Neural cell (in vitro differentiated cells): Measurements from ENCODE around the gene SLC32A1. TPM values are rescaled to one million over a fixed set of nuclear protein-coding genes. Genes with fewer than 3 reads are reported as not detected.

Experiments
- H2AFZ ChIP-seq: fragments of 200-600, 300-800 bp; sonication (generic), shearing (Covaris generic); 2 replicates; pipeline ENCODE4 v1.6.0; 2014; ENCODE audit warnings: low read depth, mild to moderate bottlenecking, antibody characterized with exemption, low read length, moderate library complexity
- H3F3A ChIP-seq: fragments of 200-600 bp; shearing (Covaris generic); 2 replicates; pipeline ENCODE4 v1.6.1; 2016; ENCODE audit warnings: mild to moderate bottlenecking, moderate library complexity, mixed read lengths, antibody characterized with exemption, low read length; ENCODE audit not compliant: insufficient read depth, poor library complexity, severe bottlenecking
- H3K27ac ChIP-seq: fragments of 200-600, 300-800 bp; sonication (generic), shearing (Covaris generic); 2 replicates; pipeline ENCODE4 v1.5.1; 2014; ENCODE audit warnings: mild to moderate bottlenecking, low read length, moderate library complexity
- H3K27me3 ChIP-seq: fragments of 300-800, 200-600 bp; sonication (generic), shearing (Covaris generic); 2 replicates; pipeline ENCODE4 v1.6.0; 2014; ENCODE audit warnings: mild to moderate bottlenecking, low read depth, low read length, moderate library complexity; ENCODE audit not compliant: insufficient read depth
- H3K36me3 ChIP-seq: fragments of 300-800, 200-600 bp; sonication (generic), shearing (Covaris generic); 2 replicates; pipeline ENCODE4 v1.5.1; 2014; ENCODE audit warnings: mild to moderate bottlenecking, antibody characterized with exemption, low read length, moderate library complexity; ENCODE audit not compliant: insufficient read depth
- H3K4me2 ChIP-seq: fragments of 300-800, 200-600 bp; sonication (generic), shearing (Covaris generic); 2 replicates; pipeline ENCODE4 v1.6.0; 2014; ENCODE audit warnings: mild to moderate bottlenecking, low read length
- H3K4me3 ChIP-seq: fragments of 300-800, 200-600 bp; sonication (generic), shearing (Covaris generic); 2 replicates; pipeline ENCODE4 v1.5.1; 2014; ENCODE audit warnings: mild to moderate bottlenecking, low read length, moderate library complexity
- H3K79me2 ChIP-seq: fragments of 200-600 bp; shearing (Covaris generic); replicated peaks from 2 replicates; pipeline ENCODE4 v1.6.0; 2014; ENCODE audit warnings: mild to moderate bottlenecking, low read length, moderate library complexity; ENCODE audit not compliant: insufficient read depth
- H3K9ac ChIP-seq: fragments of 300-800, 200-600 bp; sonication (generic), shearing (Covaris generic); 2 replicates; pipeline ENCODE4 v1.6.1; 2016; ENCODE audit warnings: mild to moderate bottlenecking, low read length, mixed read lengths
- H3K9me2 ChIP-seq: fragments of 200-600 bp; shearing (Covaris generic); 2 replicates; pipeline ENCODE4 v1.6.1; 2016; ENCODE audit warnings: mild to moderate bottlenecking, low read length, mixed read lengths; ENCODE audit not compliant: insufficient read depth
- H3K9me3 ChIP-seq: fragments of 200-600, 300-800 bp; sonication (generic), shearing (Covaris generic); 2 replicates; pipeline ENCODE4 v1.6.1; 2016; ENCODE audit warnings: mild to moderate bottlenecking, mixed run types, low read length, moderate library complexity, mixed read lengths
- H4K20me1 ChIP-seq: fragments of 200-600 bp; shearing (Covaris generic); 2 replicates; pipeline ENCODE4 v1.6.1; 2016; ENCODE audit warnings: mild to moderate bottlenecking, mixed run types; ENCODE audit not compliant: insufficient read depth
- CTCF ChIP-seq: fragments of 450-650 bp; IDR thresholded peaks from 2 replicates; pipeline ENCODE4 v1.5.1; 2014; ENCODE audit warnings: antibody characterized with exemption, mild to moderate bottlenecking, moderate library complexity; ENCODE audit not compliant: poor library complexity, severe bottlenecking
- EP300 ChIP-seq: fragments of 450-650 bp; conservative IDR thresholded peaks from 2 replicates; pipeline ENCODE4 v1.6.1; 2014; ENCODE audit warnings: antibody characterized with exemption, mild to moderate bottlenecking, moderate library complexity; ENCODE audit not compliant: poor library complexity, severe bottlenecking
- EZH2 ChIP-seq: fragments of 200-600, 300-800 bp; shearing (Covaris generic), sonication (generic); IDR thresholded peaks from 2 replicates; pipeline ENCODE4 v1.6.1; 2014; ENCODE audit warnings: antibody characterized with exemption, low read length, borderline replicate concordance, mild to moderate bottlenecking; ENCODE audit not compliant: insufficient read depth, poor library complexity, severe bottlenecking
- MXI1 ChIP-seq: fragments of 450-650 bp; conservative IDR thresholded peaks from 2 replicates; pipeline ENCODE4 v1.6.1; 2014; ENCODE audit warnings: antibody characterized with exemption, mild to moderate bottlenecking; ENCODE audit not compliant: poor library complexity, severe bottlenecking
- POLR2AphosphoS5 ChIP-seq: IDR thresholded peaks from 2 replicates; pipeline ENCODE4 v1.6.1; 2012
- RAD21 ChIP-seq: fragments of 450-650 bp; conservative IDR thresholded peaks from 2 replicates; pipeline ENCODE4 v1.6.1; 2014; ENCODE audit warnings: antibody characterized with exemption, mild to moderate bottlenecking, moderate library complexity
- SMC3 ChIP-seq: fragments of 450-650 bp; conservative IDR thresholded peaks from 2 replicates; pipeline ENCODE4 v1.6.1; 2014; ENCODE audit warnings: antibody characterized with exemption, mild to moderate bottlenecking, moderate library complexity; ENCODE audit not compliant: poor library complexity
- TAF1 ChIP-seq: IDR thresholded peaks from 2 replicates; pipeline ENCODE4 v1.6.1; 2012; ENCODE audit warnings: low read depth
- polyA plus RNA-seq: library from polyadenylated mRNA; depleted of rRNA; stranded (reverse); fragments of >200 nt; gene quantifications from 2 replicates; pipeline ENCODE4 v1.2.3, GENCODE V29; 2014
- TF ChIP-seq, protein P1 (sequence below): IDR thresholded peaks from 2 replicates; pipeline ENCODE4 v1.6.1; 2012; ENCODE audit warnings: borderline replicate concordance

The SLC32A1 gene
- polyA plus RNA-seq, 1 donor from 2014 or later: 36.2 TPM

DNA sequence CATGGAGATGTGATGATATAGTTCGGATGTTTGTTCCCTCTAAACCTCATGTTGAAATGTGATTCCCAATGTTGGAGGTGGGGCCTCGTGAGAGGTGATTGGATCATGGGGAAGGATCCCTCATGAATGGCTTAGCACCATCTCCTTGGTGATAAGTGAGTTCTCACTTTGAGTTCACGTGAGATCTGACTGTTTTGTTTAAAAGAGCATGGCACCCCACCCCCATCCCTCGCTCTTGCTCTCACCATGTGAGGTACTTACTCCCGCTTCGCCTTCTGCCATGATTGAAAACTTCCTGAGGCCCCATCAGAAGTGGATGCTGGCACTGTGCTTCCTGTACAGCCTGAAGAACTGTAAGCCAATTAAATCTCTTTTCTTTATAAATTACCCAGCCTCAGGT lies 10.9 kb downstream of the SLC32A1 start:
- H3K36me3 ChIP-seq: no peaks in the 10 kb centered on the region
- H4K20me1 ChIP-seq: no peaks in the 10 kb centered on the region
- no peak overlapping the region for H3K27ac ChIP-seq
- H3K79me2 ChIP-seq: peaks cover 24% of the 10 kb centered on the region
- no peaks in the 10 kb centered on the region for H3F3A ChIP-seq
- no peak overlapping the region for H3K4me2 ChIP-seq
- peaks cover 33% of the 10 kb centered on the region for H3K27me3 ChIP-seq
- no peak overlapping the region for H3K9ac ChIP-seq
- no peak for TF ChIP-seq SMC3
- TF ChIP-seq EP300: no peak
- no peak for TF ChIP-seq RAD21
- TF ChIP-seq, protein P1, sequence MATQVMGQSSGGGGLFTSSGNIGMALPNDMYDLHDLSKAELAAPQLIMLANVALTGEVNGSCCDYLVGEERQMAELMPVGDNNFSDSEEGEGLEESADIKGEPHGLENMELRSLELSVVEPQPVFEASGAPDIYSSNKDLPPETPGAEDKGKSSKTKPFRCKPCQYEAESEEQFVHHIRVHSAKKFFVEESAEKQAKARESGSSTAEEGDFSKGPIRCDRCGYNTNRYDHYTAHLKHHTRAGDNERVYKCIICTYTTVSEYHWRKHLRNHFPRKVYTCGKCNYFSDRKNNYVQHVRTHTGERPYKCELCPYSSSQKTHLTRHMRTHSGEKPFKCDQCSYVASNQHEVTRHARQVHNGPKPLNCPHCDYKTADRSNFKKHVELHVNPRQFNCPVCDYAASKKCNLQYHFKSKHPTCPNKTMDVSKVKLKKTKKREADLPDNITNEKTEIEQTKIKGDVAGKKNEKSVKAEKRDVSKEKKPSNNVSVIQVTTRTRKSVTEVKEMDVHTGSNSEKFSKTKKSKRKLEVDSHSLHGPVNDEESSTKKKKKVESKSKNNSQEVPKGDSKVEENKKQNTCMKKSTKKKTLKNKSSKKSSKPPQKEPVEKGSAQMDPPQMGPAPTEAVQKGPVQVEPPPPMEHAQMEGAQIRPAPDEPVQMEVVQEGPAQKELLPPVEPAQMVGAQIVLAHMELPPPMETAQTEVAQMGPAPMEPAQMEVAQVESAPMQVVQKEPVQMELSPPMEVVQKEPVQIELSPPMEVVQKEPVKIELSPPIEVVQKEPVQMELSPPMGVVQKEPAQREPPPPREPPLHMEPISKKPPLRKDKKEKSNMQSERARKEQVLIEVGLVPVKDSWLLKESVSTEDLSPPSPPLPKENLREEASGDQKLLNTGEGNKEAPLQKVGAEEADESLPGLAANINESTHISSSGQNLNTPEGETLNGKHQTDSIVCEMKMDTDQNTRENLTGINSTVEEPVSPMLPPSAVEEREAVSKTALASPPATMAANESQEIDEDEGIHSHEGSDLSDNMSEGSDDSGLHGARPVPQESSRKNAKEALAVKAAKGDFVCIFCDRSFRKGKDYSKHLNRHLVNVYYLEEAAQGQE: no peak
- TF ChIP-seq MXI1: no peak
- no peak for TF ChIP-seq CTCF
- TF ChIP-seq POLR2AphosphoS5: no peak
- TF ChIP-seq TAF1: no peak
- TF ChIP-seq EZH2: no peak
- H3K9me3 ChIP-seq: no peaks in the 10 kb centered on the region
- no peak overlapping the region for H2AFZ ChIP-seq
- no peak overlapping the region for H3K4me3 ChIP-seq
- H3K9me2 ChIP-seq: no peaks in the 10 kb centered on the region

DNA sequence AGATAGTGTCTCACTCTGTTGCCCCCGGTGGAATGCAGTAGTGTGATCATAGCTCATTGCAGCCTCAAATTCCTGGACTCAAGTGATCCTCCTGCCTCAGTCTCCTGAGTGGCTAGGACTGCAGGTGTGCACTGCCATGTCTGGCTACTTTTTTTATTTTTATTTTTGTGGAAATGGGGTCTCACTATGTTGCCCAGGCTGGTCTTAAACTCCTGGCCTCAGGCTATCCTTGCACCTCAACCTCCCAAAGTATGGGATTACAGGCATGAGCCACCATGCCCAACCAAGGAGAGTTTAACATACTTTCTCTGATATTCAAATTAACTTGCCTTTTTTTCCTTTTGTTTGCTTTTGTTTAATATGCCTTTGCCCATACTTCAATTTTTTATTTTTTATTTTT lies 13.6 kb downstream of the SLC32A1 start:
- Histone ChIP-seq H3K4me3 (no peak overlapping the region), H3K79me2 (peaks cover 7% of the 10 kb centered on the region), H3F3A (no peaks in the 10 kb centered on the region), H3K27ac (no peak overlapping the region), H3K9me2 (no peaks in the 10 kb centered on the region), H4K20me1 (no peaks in the 10 kb centered on the region), H3K36me3 (no peaks in the 10 kb centered on the region), H2AFZ (no peak overlapping the region), H3K27me3 (peaks cover 18% of the 10 kb centered on the region), H3K9ac (no peak overlapping the region), H3K4me2 (no peak overlapping the region), H3K9me3 (no peaks in the 10 kb centered on the region)
- TF ChIP-seq, protein P1: no peak
- no peak for TF ChIP-seq SMC3
- no peak for TF ChIP-seq CTCF
- no peak for TF ChIP-seq EZH2
- TF ChIP-seq MXI1: no peak
- no peak for TF ChIP-seq EP300
- TF ChIP-seq TAF1: no peak
- no peak for TF ChIP-seq RAD21
- TF ChIP-seq POLR2AphosphoS5: no peak
